ENCODE results near the gene SDF4. TPM values are rescaled to one million over a fixed set of nuclear protein-coding genes. Genes with fewer than 3 reads are reported as not detected.

SDF4 gene
- total and polyA plus RNA-seq, 11 donors = 102 to 212 (median 120) TPM

GRCh38 chr1:1208713-1209433 is 22.9 kb downstream of the SDF4 start:
- TF ChIP-seq POLR2A (IDR thresholded peaks at IDR 0.05) = no peak
- TF ChIP-seq, protein P1, sequence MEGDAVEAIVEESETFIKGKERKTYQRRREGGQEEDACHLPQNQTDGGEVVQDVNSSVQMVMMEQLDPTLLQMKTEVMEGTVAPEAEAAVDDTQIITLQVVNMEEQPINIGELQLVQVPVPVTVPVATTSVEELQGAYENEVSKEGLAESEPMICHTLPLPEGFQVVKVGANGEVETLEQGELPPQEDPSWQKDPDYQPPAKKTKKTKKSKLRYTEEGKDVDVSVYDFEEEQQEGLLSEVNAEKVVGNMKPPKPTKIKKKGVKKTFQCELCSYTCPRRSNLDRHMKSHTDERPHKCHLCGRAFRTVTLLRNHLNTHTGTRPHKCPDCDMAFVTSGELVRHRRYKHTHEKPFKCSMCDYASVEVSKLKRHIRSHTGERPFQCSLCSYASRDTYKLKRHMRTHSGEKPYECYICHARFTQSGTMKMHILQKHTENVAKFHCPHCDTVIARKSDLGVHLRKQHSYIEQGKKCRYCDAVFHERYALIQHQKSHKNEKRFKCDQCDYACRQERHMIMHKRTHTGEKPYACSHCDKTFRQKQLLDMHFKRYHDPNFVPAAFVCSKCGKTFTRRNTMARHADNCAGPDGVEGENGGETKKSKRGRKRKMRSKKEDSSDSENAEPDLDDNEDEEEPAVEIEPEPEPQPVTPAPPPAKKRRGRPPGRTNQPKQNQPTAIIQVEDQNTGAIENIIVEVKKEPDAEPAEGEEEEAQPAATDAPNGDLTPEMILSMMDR (IDR thresholded peaks at IDR 0.05) = no peak
- Histone ChIP-seq H3K27ac (peak overlapping the region in 1 of 12 donors; percentile 40), H3K27me3 (peaks cover 8 to 39% (median 21%) of the 10 kb centered on the region in 9 donors), H3K4me3 (peak overlapping the region in 2 of 12 donors; percentile 15 to 36), H3K9me3 (no peaks in the 10 kb centered on the region), H3K4me1 (peaks cover 0 to 50% (median 21%) of the 10 kb centered on the region in 12 donors), H3K36me3 (no peaks in the 10 kb centered on the region)
- ATAC-seq = no peak
- 56 to 60% (median 57%) methylated on average over 23 to 38 of the region's 38 CpGs for WGBS, 4 donors
- DNase-seq = peak in 4 of 5 donors; percentile 18 to 53 (median 26)
- intact Hi-C loops (cut with DNase I) = no loop called here

DNA sequence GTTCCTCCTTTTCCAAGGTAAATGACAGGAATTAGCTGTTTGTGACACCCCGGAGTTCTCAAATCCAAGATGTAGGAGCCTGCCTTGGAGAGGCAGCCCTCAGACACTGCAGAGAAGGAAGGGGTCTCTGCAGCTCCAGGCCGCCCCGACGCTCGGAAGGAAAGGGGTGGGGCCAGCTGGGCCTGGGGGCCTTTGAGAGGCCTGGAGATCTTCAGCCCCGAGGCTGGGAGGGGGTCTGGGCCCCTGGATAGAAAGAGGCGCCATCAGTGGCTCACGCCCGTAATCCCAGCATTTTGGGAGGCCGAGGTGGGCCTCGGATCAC is 24.3 kb downstream of the SDF4 start:
- WGBS, 4 donors = 55 to 83% (median 60%) methylated on average over 6 to 11 of the region's 11 CpGs
- Histone ChIP-seq H3K27me3 (peaks cover 8 to 49% (median 21%) of the 10 kb centered on the region in 9 donors), H3K4me1 (peaks cover 0 to 37% (median 15%) of the 10 kb centered on the region in 12 donors), H3K27ac (no peak overlapping the region), H3K36me3 (no peaks in the 10 kb centered on the region), H3K4me3 (no peak overlapping the region), H3K9me3 (no peaks in the 10 kb centered on the region)
- TF ChIP-seq, protein P1 (IDR thresholded peaks at IDR 0.05) = no peak
- TF ChIP-seq POLR2A (IDR thresholded peaks at IDR 0.05) = no peak
- DNase-seq (peak in 3 of 5 donors; percentile 4 to 19 (median 10)), ATAC-seq (no peak)
- intact Hi-C loops (cut with DNase I) = no loop called here

DNA sequence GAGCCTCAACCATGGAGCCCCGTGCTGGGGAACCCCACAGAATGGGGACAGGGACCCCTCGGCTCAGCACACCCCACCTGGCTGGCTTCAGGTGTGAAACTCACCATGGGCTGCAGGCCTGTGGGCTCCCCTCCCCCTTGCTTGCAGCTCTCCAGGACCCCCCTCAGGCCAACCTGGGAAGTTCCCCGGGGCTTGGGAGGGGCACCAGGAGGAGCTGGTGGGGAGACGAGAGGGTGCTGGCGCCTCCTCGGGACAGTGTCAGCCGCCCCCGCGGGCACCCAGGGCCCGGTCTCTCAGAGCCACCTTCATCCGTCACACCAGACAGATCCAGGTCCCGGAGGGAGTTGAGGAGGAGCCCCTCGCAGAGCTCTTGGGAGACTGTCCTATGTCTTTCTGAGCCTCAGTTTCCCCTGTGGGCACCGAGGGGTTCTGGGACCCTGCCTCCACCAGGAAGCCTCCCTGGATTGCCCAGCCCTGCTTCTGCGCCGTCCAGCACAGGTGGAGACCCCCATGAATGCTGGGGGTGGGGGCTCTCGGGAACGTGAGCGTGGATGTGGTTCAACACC is 24.8 kb downstream of the SDF4 start:
- Histone ChIP-seq H3K27me3 (peaks cover 8 to 49% (median 21%) of the 10 kb centered on the region in 9 donors), H3K27ac (no peak overlapping the region), H3K36me3 (no peaks in the 10 kb centered on the region), H3K9me3 (no peaks in the 10 kb centered on the region), H3K4me3 (peak overlapping the region in 1 of 12 donors; percentile 49), H3K4me1 (peaks cover 0 to 36% (median 15%) of the 10 kb centered on the region in 12 donors)
- TF ChIP-seq, protein P1 (IDR thresholded peaks at IDR 0.05) = no peak
- TF ChIP-seq POLR2A (IDR thresholded peaks at IDR 0.05) = no peak
- intact Hi-C loops (cut with DNase I) = no loop called here
- WGBS, 4 donors = 51 to 60% (median 56%) methylated on average over 7 to 19 of the region's 19 CpGs
- ATAC-seq = no peak
- DNase-seq = peak in 4 of 5 donors; percentile 5 to 42 (median 21)

- Histone ChIP-seq H3K4me3 (peak within 1 kb of the TSS in 10 of 12 donors; percentile 11 to 49 (median 32)), H3K36me3 (no peaks in the 10 kb centered on the region), H3K27me3 (peaks cover 8 to 50% (median 21%) of the 10 kb centered on the region in 9 donors), H3K4me1 (peaks cover 0 to 36% (median 15%) of the 10 kb centered on the region in 12 donors), H3K27ac (no peak within 1 kb of the TSS), H3K9me3 (no peaks in the 10 kb centered on the region)
- ATAC-seq (peak in 1 of 4 donors; percentile 20), DNase-seq (peak in 4 of 5 donors; percentile 9 to 64 (median 31))
- intact Hi-C loops (cut with DNase I) = no loop called here
- WGBS, 4 donors = 1 to 12% (median 6%) methylated on average over 26 to 49 of the region's 49 CpGs
- no peak for TF ChIP-seq POLR2A (IDR thresholded peaks at IDR 0.05)
- TF ChIP-seq, protein P1 (IDR thresholded peaks at IDR 0.05) = no peak
Measured at GRCh38 chr1:1206376-1206965, 25.3 kb downstream of the SDF4 start, which contains the start of gene TNFRSF18. Gene TNFRSF18 (minus strand): TSS chr1:1206592. CDS start chr1:1206571, 21 bp downstream.

Data from heart left ventricle (tissue), 16 donors.